Endothelial cell of coronary artery (primary cell): ENCODE measurements around the gene NEDD4. TPM values are rescaled to one million over a fixed set of nuclear protein-coding genes. Genes with fewer than 3 reads are reported as not detected.

ENCODE experiments used
- total RNA-seq: library from RNA; depleted of rRNA; stranded (reverse); fragments of >200 nt; gene quantifications from 2 replicates; pipeline ENCODE4 v1.2.3, GENCODE V29; 2014

Gene NEDD4
- 24.5 and 40.3 TPM in 2 replicates for total RNA-seq

DNA sequence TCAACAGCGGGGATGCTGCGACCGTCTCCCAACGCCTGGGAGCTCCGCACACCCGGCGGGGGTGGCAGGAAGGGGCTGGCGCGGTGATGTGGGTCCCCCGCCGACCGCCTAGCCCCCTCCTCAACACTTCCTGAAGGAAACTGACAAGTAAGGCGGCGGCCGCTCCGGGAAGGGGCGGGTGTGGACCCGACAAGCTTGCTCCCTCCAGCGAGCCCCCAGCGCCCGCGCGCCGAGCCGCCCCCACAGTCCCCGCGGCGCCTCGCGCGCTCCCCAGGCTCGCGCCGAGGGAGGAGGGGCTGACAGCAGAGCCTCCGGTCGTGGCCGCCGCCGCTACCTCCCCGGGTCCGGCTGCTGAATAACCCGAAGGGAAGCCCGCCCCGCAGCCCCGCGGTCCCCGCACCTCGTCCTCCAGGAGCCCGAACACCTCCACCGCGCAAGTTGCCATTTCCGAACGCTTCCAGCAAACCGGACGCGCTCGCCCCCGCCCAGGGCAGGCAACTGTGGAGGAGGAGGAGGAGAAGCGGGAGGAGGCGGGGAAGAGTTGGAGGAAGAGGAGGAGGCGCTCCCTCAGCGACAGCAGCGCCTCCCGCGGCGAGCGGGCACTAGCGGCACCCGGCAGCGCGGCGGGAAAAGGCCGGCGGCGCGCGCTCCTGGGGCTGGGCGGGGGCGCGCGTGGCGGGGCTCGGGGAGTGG lies at the start of gene NEDD4:
TSS of gene NEDD4 (minus strand) at position 502 of the 693 bp plus-strand sequence. CDS start at position 445, 57 bp downstream.

